Measurements from ENCODE around the gene UHRF1. TPM values are rescaled to one million over a fixed set of nuclear protein-coding genes. Genes with fewer than 3 reads are reported as not detected.
"Not testable (repeated sequence)": the region's sequence is repeated elsewhere in the genome, so short reads cannot be mapped to it uniquely, and the experiment has no call there.

UHRF1 gene
- polyA plus RNA-seq, 4 donors = 27.5 to 43.4 (median 37.1) TPM

- DNase-seq (ENCODE audit: low read depth in 4 of 4, low spot score in 2 of 4) = no peak
Measured at GRCh38 chr19:4896372-4896771, 12.9 kb upstream of the UHRF1 start.

GRCh38 chr19:4897146-4897545 lies 12.2 kb upstream of the UHRF1 start:
- DNase-seq (ENCODE audit: low read depth in 4 of 4, low spot score in 2 of 4) = no peak

GRCh38 chr19:4900879-4901278 lies 8.4 kb upstream of the UHRF1 start:
- not testable (repeated sequence) for DNase-seq (ENCODE audit: low read depth in 4 of 4, low spot score in 2 of 4)

- DNase-seq (ENCODE audit: low read depth in 4 of 4, low spot score in 2 of 4) = no peak
Measured at GRCh38 chr19:4902796-4903195, 6.5 kb upstream of the UHRF1 start, which contains the start of gene ARRDC5. Gene ARRDC5 (minus strand): TSS chr19:4902896. CDS start chr19:4902825, 71 bp downstream.

GRCh38 chr19:4904481-4904880 lies 4.8 kb upstream of the UHRF1 start:
- no peak for DNase-seq (ENCODE audit: low read depth in 4 of 4, low spot score in 2 of 4)

- DNase-seq (ENCODE audit: low read depth in 4 of 4, low spot score in 2 of 4) = no peak
Measured at GRCh38 chr19:4906963-4907362, 2.3 kb upstream of the UHRF1 start.

GRCh38 chr19:4908360-4908759 lies 941 bp upstream of the UHRF1 start:
- DNase-seq (ENCODE audit: low read depth in 4 of 4, low spot score in 2 of 4) = peak in 1 of 4 donors; percentile 48

- no peak for DNase-seq (ENCODE audit: low read depth in 4 of 4, low spot score in 2 of 4)
Measured at GRCh38 chr19:4908781-4909155, 533 bp upstream of the UHRF1 start.

GRCh38 chr19:4909897-4910593 lies 744 bp downstream of the UHRF1 start:
- peak in 3 of 4 donors; percentile 64 to 82 (median 72) for DNase-seq (ENCODE audit: low read depth in 4 of 4, low spot score in 2 of 4)

GRCh38 chr19:4910594-4911281 lies 1.4 kb downstream of the UHRF1 start:
- DNase-seq (ENCODE audit: low read depth in 4 of 4, low spot score in 2 of 4) = no peak

GRCh38 chr19:4911314-4911713 lies 2.0 kb downstream of the UHRF1 start:
- no peak for DNase-seq (ENCODE audit: low read depth in 4 of 4, low spot score in 2 of 4)

- peak in 1 of 4 donors; percentile 42 for DNase-seq (ENCODE audit: low read depth in 4 of 4, low spot score in 2 of 4)
Measured at GRCh38 chr19:4911786-4912672, 2.7 kb downstream of the UHRF1 start.

GRCh38 chr19:4913996-4914735 lies 4.9 kb downstream of the UHRF1 start:
- DNase-seq (ENCODE audit: low read depth in 4 of 4, low spot score in 2 of 4) = no peak

GRCh38 chr19:4914736-4915501 lies 5.6 kb downstream of the UHRF1 start:
- DNase-seq (ENCODE audit: low read depth in 4 of 4, low spot score in 2 of 4) = no peak

GRCh38 chr19:4916292-4917082 lies 7.2 kb downstream of the UHRF1 start:
- no peak for DNase-seq (ENCODE audit: low read depth in 4 of 4, low spot score in 2 of 4)

GRCh38 chr19:4922530-4923275 lies 13.4 kb downstream of the UHRF1 start:
- no peak for DNase-seq (ENCODE audit: low read depth in 4 of 4, low spot score in 2 of 4)

GRCh38 chr19:4923276-4923747 lies 14.0 kb downstream of the UHRF1 start:
- DNase-seq (ENCODE audit: low read depth in 4 of 4, low spot score in 2 of 4) = no peak

- no peak for DNase-seq (ENCODE audit: low read depth in 4 of 4, low spot score in 2 of 4)
Measured at GRCh38 chr19:4929186-4929585, 19.9 kb downstream of the UHRF1 start.

All from left renal cortex interstitium (tissue), 4 donors.